Globus pallidus (tissue), 1 donor: Measurements from ENCODE around the gene SULT6B1.
"Not testable (repeated sequence)": the region's sequence is repeated elsewhere in the genome, so short reads cannot be mapped to it uniquely, and the experiment has no call there.

ENCODE experiments used
- DNase-seq: peaks from one replicate; pipeline ENCODE4 v3.0.0-alpha.2; 2015; ENCODE audit warnings: low spot score

The SULT6B1 gene, protein sequence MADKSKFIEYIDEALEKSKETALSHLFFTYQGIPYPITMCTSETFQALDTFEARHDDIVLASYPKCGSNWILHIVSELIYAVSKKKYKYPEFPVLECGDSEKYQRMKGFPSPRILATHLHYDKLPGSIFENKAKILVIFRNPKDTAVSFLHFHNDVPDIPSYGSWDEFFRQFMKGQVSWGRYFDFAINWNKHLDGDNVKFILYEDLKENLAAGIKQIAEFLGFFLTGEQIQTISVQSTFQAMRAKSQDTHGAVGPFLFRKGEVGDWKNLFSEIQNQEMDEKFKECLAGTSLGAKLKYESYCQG

DNA sequence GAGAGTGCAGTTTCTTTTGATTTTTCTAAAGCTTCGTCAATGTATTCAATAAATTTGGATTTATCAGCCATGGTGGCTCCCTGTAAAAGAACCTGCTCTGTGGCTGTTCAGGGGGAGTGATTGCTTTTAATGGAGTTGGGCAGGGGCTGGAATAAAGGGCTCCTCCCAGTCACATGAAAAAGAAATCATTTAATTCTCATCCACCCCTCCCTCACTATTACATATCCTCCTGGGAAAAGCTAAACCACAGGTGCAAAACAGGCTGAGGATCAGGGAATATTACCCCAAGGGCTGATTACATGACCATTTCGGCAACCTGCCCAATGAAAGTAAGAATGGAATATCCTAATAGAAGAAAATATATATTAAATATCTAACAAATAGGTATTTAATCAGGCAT lies at the start of gene SULT6B1:
Gene SULT6B1, minus strand, starts transcription at position 101 of the 400 bp plus-strand sequence. Its CDS starts 30 bp downstream, at position 71.
- no peak for DNase-seq

DNA sequence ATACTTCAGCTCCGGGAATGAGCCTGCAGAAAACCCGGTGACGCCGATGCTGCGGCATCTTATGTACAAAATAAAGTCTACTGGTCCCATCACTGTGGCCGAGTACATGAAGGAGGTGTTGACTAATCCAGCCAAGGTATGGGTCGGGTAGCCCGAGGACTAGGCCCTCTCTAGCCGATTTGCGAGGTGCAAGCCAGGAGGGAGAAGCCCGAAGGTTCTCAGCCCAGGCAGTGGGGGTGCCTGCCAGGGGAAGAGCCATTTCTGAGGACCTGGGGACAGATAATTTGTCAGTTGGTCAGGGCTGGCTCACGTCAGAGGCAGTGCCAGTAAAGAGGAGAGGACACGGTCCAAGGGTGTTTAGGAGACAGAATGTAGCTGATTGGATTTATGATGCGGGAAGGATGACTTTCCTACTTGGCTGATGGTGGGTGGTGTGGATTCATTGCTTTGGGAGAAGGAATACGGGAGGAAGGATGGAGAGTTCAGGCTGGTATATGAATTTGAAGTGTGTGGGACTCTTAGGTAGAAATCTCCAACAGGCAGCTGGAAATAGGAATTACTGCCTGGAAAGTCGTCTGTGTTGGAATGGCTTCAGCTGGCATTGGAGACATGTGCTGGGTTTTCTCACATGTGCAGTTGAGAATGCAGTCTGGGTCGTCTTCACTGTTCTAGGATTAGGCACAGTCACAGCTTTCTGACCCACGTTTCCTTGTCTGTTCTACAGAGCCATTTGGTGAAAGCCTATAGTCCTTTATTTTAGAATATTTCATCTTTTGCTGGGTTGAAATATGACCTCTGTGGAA lies 43.9 kb upstream of the SULT6B1 start:
- no peak for DNase-seq

DNA sequence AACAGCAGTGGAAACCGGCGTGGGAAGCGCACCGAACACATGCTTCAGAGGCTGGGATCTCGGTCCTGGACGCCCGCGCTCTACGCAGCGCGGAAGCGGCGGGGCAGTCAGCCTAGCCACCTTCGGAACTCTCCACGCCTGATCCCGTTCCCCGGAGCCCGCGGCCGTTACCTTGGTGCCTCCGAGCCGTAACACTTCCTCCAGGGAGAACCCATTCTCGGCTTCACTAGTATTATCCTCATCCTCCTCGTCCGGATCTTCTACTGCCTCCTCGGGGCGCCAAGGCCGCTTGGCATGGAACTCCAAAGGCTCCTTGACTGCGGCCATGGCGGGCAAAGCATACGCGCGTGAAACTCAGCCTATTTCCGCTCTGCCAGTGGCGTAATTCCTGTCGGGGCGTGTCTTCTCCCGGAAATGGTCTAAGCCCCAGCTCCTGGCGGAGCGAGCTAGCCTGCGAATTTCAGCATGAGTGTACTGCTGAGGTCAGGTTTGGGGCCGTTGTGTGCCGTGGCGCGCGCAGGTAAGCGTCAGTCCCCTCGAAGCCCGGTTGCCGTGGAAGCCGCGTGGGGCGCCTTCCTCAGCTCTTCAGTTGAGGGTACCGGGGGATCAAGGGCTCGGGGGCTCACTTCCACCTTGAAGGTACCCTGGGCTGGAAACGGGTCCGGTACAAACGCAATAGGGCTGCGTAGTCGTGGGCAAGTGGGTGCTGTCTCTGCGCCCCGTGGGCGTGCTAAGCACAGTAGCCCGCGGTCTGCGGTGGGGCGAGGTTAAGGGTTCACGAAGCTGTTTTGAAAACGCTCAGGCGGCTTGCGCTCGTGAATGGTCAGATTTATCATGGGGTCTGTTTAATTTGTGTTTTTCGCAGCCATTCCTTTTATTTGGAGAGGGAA lies 43.0 kb upstream of the SULT6B1 start, which contains the start of the genes CEBPZ and NDUFAF7:
Gene CEBPZ, minus strand, starts transcription at position 356 of the 890 bp plus-strand sequence. Its CDS starts 29 bp downstream, at position 327.
Gene NDUFAF7, plus strand, starts transcription at position 418 of the 890 bp plus-strand sequence. Its CDS starts 48 bp downstream, at position 466.
- peak; percentile 90 for DNase-seq

DNA sequence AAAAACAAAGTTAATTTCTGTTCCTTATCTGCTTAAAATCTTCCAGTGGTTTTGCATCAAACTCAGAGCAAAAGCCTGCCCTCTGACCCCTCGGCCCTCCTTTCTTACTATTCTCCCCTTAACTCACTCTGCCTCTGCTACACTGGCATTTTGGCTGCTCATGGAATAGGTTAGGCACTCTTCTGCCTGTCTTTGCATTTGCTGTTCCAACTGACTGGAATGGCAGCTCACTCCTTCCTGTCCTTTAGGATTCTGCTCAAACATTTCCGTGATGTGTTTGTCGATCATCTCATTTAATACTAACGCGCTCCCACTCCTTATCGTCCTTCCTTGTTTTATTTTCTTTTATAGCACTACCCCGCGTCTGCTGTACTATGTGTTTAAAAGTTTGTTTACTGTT lies 42.1 kb upstream of the SULT6B1 start:
- DNase-seq = no peak

DNA sequence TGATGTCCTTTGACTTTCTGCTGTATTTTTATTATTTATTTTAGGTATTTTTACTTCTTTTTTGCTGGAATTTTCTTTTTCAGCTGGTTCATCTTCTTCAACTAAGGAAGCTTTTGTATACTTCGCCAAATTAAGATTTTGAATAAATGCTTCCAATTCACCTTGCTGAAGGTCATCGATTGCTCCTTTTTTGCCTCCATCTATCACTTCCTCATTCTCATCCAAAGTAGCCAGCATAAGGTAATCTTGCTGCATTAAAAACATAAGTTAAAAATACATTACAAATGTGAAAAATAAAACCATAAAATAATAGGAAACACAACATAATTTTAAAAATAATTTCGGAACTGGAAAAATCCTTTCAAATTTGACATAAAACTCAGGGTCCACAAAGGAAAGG lies 40.3 kb upstream of the SULT6B1 start:
- no peak for DNase-seq

DNA sequence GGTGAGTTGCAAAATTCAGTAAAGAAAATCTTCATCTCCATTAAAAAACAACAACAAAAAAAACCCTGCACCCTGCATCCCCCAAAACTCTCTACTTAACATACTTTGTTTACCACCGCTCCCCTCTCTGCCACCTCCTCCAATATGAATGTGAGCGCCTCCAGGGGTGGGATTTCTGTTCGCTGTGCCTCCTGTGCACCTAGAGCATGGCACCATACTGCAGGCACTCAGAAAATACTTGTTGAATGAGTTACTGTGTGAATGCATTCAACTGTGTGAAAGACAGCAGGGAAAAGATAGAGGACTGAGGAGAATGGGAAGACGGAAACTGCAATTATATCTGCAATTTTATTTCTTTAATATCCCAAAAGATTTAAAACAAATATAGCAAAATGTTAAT lies 38.4 kb upstream of the SULT6B1 start:
- no peak for DNase-seq

DNA sequence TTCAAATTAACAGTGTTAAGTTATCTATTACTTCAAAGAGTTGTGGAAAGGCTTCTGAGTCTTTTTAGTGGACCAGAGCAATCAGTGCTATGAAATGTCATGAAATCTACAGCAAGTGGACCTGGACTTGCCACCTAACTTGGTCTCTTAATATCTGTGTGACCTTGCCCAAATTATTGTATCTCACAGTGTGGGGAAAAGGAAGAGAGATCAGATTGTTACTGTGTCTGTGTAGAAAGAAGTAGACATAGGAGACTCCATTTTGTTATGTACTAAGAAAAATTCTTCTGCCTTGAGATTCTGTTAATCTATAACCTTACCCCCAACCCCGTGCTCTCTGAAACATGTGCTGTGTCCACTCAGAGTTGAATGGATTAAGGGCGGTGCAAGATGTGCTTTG lies 36.7 kb upstream of the SULT6B1 start:
- DNase-seq = not testable (repeated sequence)

DNA sequence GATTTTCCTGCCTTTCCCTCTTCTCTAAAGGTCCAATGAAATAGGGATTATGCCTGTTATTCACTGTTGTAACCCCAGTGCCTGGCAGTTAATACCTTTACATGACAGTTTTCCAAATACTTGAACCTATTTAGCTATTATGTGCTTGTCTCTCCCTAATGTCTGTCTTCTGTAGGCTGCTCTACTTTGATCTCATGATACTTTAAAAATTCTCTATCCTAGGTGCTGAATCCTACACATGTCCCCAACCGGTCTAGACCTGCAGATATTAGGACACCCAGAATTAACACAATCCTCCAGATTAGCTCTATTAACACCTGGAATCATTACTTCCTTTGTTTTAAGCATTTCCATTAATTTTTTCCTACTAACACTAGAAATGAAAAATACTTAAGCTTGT lies 35.6 kb upstream of the SULT6B1 start:
- DNase-seq = no peak

DNA sequence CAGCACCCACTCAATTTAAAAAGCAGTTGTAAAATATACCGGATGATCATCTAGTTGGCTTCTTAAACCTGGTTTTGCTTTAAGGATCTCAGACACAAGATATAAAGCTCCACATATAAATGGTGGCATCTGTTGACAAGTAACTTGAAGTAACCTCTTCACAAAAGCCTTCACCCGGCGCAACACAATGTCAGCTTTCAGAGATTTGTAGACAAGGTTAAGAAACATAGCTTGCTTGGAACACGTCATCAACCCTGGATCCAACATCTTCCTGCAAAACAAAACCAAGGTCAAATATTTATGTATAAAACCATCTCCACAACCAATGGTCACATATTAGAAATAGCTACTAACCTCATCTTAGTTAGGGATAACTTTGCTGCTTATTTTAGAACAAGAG lies 34.7 kb upstream of the SULT6B1 start:
- no peak for DNase-seq

DNA sequence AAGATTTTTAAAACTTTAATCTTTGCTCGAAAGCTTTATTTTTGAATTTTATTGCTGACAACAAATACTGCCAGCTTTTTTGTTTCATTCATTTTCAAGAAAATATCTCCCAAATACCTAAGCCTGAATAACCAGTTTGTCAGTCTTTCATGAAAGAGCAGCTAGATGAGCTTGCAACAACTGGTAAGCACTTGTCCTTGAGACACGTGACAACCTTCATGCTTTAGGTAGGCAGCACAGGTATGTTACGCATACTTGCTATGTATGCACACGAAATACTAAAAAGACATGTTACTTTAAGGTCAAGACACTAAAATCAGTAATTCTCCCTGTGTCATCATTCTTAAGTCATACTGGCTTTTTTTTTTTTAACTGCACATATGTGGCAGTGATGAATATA lies 30.6 kb upstream of the SULT6B1 start:
- no peak for DNase-seq

DNA sequence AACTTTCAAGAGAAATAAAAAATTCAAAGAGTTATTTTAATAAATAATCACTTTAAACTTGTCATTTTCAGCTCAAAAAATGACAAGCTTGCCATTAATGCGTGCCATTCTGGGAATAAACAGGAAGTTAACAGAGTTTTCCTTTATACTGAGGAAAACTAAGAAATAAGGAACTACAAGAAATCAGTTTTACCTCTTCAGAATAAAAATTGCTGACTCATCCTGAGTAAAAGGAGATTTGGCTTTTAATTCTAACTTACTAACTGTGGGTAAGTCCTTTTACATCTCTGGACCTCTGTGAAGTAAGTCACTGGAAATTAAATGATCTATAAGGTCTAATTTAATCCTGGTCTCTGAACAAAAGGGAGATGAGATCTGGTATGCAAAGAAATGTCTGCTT lies 26.8 kb upstream of the SULT6B1 start:
- DNase-seq = no peak

DNA sequence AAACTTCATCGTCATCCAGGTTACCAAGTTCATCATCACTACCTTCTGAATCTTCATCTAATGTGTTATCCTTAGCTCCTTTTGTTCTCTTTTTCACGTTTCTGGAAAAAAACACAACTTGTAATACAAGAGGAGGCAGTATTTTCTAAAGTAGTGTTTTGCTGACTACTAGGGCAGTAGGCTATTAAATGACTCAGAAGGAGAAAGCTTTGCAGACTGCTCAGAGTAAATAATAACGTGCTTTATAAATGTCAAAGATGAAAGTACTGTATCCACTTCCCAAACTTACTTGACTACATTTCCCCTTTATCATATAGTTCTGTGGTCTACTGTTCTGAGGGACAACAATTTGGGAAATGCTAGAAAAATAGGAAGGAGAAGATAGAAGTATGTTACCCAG lies 23.5 kb upstream of the SULT6B1 start:
- DNase-seq = no peak

DNA sequence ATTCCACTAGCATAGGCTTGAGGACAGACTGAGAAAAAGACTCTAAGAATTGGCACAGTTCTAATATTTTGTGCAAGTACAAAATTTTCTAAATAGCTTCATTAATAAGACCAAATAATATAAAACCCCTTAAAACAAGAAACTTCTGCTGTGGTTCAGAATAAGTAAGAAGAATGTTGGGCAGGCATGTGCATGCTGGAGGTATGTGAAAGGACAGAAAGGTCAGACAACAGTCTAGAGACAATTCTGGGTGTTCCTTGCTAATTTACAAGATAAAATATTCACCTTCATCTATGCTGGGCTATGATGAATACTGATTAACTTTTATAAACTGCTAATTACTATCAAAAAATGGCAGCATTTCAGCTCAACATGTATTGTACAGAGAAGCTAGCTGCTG lies 22.7 kb upstream of the SULT6B1 start:
- no peak for DNase-seq

DNA sequence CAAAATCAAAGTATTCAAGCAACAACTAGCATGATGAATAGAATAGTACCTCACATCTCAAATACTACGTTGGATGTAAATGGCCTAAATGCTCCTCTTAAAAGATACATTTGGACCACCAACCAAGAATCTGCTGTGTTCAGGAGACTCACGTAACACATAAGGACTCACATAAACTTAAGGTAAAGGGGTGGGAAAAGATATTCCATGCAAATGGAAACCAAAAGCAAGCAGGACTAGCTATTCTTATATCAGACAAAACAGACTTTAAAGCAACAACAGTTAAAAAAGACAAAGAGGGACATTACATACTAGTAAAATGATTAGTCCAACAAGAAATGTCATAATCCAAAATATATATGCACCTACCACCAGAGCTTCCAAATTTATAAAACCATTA lies 18.3 kb upstream of the SULT6B1 start:
- not testable (repeated sequence) for DNase-seq

DNA sequence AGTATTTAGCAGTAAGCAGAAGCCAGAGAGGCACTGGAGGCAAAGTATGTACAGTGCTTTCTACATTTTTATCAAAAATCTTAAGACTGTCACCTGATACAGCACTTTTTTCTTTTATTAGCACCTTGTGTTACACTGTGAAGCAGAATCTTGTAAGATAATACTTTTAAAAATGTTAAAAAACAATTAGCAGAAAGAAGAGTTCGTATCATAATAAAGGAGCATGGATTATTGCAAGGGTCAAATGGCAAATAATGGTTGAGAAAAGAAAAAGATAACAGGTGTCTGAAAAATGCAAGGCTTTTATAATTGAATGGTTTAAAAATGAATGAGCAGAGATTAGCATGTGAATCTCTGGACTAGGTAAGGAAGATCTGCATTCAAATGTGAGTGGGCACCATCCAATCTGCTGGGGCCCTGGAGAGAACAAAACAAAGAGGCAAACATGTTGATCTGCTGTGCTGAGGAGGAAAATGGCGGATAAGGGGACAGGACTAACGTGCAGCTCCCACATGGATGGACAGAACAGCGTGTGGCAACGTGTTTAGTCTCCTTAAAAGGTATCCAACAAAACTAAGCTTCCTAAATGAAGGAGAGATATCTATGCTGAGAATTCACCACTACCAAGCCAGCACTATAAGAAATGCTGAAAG lies 17.3 kb upstream of the SULT6B1 start:
- no peak for DNase-seq

DNA sequence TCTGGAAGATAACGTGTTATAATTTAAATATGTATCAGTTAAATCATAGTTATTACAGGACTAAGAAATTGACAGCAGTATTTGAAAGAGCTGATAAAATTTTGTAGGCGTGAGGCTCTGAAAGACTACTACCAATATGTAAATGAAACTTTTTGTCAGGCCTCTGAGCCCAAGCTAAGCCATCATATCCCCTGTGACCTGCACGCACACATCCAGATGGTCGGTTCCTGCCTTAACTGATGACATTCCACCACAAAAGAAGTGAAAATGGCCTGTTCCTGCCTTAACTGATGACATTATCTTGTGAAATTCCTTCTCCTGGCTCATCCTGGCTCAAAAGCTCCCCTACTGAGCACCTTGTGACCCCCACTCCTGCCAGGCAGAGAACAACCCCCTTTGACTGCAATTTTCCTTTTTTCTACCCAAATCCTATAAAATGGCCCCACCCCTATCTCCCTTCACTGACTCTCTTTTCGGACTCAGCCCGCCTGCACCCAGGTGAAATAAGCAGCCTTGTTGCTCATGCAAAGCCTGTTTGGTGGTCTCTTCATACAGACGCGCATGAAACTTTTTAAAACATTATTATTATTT lies 16.7 kb upstream of the SULT6B1 start:
- DNase-seq = not testable (repeated sequence)

DNA sequence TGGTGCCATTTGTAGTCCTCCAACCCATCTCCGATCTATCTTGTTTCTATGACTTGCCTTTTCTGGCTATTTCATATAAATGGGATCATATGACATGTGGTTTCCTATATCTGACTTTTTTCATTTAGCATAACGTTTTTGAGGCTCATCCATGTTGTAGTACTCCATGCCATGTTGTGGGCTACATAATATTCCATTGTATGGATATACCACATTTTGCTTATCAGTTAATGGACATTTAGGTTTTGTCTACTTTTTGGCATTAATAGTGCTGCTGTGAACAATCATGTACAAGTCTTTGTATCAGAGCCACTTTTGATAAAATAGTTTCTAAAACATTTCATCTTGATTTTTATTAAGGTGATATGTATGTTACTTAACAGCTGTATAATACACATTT lies 15.2 kb upstream of the SULT6B1 start:
- no peak for DNase-seq

DNA sequence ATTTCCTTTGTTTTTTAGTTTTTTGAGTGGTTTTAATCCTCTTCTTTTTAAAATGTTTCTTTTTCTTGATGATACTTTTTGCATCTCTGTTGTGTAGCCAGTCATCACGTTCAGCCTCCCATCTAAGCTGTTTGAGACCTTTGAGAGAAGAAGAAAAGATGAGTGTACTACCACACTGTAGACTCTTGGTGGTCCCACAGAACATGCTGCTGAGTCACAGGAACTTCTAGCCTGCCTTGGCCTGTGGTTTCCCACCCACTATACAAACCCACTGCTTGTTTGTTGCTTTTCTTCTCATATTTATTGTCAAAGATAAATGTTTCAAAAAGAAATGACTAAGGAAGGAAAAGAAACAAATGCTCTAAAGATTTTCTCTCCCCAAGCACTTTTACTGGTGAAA lies 13.3 kb upstream of the SULT6B1 start:
- no peak for DNase-seq

DNA sequence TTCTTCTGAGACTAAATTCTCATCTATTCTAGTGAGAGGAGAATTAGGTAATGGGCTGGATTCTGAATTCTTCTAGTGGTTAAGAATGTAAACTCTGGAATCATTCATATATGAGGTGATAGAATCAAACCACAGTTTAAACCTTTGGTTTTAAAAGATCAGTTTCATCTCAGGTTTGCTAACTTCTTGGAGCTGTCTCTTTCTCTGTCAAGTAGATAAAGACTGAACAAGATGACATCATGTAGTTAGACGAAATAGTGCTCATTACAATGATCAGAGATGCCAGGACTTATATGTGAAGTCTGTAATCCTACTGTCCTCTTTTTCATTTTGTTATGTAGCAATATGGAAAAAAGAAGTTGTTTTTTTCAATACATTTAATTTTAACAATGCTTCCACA lies 12.7 kb upstream of the SULT6B1 start:
- no peak for DNase-seq

DNA sequence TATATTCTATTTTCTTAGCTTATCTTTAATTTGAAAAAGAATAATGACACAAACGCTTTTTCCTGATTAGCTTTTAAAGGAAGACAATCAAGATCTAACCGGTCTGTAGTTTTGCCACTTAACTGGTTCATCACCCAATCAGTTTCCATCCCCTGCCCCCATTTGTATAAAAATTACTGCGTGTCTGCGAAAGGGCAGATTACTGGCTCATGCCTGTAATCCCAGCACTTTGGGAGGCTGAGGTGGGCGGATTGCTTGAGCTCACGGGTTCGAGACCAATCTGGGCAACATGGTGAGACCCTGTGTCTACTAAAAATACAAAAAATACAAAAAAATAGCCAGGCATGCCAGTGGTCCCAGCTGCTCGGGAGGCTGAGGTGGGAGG lies 10.2 kb upstream of the SULT6B1 start:
- DNase-seq = no peak
